Measurements from ENCODE around the gene TNFRSF13B.

DNA sequence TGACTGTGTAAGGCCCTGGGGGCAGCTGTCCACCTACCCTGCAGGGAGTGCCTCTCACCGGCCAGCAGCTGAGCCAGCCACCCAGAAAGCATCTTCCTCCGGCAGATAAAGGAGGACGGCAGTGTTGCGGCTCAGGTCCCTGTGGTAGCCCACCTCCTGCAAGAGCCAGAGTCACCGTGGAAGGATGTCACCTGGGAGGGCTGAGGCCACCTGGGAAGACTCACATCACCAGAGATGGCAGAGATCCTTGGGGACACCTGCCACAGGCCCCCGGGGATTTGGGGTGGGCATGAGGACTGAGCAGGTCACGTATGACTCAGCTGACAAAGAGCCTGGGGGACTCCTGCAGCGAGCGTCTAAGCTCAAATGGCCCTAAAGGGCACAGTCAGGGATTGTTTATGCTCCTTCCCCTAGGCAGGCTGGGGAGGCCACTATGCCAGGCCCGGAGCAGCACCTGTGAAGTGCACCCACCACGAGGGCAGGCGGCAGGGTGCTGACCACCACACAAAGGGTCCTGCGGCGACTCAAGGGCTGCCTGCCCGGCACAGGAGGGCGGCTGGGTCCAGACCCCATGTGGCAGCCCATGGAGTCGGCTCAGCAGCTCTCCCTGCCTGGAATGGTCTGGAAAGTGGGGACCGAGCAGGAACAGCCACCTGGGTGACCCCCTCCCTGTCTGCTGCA is 44.1 kb downstream of the TNFRSF13B start:
- no peak for TF ChIP-seq POLR2A (IDR thresholded peaks at IDR 0.05; ENCODE audit: borderline replicate concordance, extremely low read depth, insufficient read depth, insufficient read length)
- no peak for TF ChIP-seq CTCF (IDR thresholded peaks at IDR 0.05 in 2 of 3, conservative IDR thresholded peaks at IDR 0.05 in 1 of 3; ENCODE audit: borderline replicate concordance in 1 of 3, insufficient read depth in 1 of 3, low read depth in 2 of 3, low read length in 2 of 3)
- no peak for TF ChIP-seq RAD21 (IDR thresholded peaks at IDR 0.05; ENCODE audit: low read depth)
- TF ChIP-seq, protein P1, sequence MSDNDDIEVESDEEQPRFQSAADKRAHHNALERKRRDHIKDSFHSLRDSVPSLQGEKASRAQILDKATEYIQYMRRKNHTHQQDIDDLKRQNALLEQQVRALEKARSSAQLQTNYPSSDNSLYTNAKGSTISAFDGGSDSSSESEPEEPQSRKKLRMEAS (IDR thresholded peaks at IDR 0.05) = no peak
